HG03025 (cell line): Measurements from ENCODE around the gene DGKB.
"Not testable (repeated sequence)": the region's sequence is repeated elsewhere in the genome, so short reads cannot be mapped to it uniquely, and the experiment has no call there.

Experiments used
- ATAC-seq: cut with Tn5 transposase; IDR thresholded peaks from one replicate; pipeline ENCODE4 v1.9.1; 2021; ENCODE audit warnings: mild to moderate bottlenecking, moderate library complexity; ENCODE audit not compliant: unreplicated experiment, low FRiP score

Gene DGKB

GRCh38 chr7:14495633-14496032 is 406.9 kb downstream of the DGKB start:
- no peak for ATAC-seq

DNA sequence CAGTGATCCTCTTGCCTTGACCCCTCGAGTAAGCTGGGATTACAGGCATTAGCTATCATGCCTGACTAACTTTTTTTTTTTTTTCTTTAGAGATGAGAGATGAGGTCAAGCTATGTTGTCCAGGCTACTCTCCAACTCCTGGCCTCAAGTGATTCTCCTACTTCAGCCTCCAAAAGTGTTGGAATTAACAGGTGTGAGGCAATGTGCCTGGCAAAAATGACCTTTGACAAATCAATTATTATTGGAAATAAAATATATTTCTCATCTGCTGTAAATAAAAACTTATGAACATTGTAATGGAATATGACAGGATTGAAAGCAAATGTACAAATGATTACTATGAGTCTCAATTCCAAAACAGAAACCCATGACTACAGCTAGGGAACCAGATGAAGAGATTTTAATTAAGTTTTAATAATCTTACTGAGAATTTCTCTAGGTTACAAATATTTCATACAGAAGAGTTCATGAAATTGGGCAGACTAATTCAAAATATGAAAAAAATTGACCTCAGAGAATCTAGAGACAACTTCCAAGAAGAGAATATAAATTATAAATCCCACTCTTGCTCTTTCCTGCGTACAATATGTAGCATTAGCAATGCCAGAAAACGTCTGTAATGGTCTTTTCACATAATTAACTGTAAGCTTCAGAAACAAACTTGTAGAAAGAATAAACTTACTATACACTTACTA is 414.7 kb downstream of the DGKB start:
- no peak for ATAC-seq

DNA sequence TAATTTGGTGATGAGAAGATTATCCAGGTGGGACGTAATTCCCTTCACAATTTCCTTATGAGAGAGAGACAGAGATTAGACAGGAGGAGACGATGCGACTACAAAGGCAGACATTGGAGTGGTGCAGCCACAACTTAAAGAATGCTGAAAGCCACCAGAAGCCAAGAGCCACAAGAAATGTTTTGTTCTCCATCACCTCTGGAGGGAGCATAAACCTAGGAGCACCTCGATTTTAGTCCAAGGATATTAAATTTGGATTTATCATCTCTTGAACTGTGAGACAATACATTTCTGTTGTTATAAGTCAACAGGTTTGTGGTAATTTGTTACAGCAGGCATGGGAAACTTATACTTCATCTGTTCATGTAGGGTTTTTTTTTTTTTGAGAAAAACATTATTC is 418.9 kb downstream of the DGKB start:
- ATAC-seq = no peak

DNA sequence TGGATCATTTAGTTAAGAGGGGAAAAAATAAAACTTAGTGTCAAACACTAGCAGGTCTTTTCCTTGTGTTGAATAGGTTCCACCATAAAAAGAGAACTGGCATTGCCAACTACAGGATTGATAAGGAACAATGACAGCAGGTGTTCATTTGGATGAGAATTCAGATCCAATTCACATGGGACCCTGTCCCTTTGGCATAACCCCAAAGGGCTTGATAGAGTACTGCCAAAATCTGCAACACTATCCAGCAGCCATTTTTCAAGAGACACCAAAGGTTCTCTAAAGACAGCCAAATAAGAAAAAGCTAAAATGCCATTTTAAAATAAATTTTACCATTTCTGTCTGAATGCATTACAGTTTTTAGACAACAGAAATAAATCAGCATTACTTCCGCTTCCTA is 422.3 kb downstream of the DGKB start:
- no peak for ATAC-seq

GRCh38 chr7:14478834-14479510 is 423.6 kb downstream of the DGKB start:
- no peak for ATAC-seq

DNA sequence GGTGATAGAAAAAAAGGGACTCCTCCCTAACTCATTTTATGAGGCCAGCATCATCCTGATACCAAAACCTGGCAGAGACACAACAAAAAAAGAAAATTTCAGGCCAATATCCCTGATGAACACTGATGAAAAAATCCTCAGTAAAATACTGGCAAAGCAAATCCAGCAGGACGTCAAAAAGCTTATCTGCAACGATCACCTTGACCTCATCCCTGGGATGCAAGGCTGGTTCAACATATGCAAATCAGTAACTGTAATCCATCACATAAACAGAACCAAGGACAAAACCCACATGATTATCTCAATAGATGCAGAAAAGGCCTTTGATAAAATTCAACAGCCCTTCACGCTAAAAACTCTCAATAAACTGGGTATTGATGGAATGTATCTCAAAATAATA is 440.8 kb downstream of the DGKB start:
- ATAC-seq = not testable (repeated sequence)

DNA sequence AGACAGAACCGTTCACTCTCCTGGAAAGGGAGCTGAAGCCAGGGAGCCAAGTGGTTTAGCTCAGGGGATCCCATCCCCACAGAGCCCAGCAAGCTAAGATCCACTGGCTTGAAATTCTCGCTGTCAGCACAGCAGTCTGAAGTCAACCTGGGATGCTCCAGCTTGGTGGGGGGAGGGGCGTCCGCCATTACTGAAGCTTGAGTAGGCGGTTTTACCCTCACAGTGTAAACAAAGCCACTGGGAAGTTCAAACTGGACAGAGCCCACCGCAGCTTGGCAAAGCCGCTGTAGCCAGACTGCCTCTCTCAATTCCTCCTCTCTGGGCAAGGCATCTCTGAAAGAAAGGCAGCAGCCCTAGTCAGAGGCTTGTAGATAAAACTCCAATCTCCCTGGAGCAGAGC is 443.7 kb downstream of the DGKB start:
- ATAC-seq = not testable (repeated sequence)

DNA sequence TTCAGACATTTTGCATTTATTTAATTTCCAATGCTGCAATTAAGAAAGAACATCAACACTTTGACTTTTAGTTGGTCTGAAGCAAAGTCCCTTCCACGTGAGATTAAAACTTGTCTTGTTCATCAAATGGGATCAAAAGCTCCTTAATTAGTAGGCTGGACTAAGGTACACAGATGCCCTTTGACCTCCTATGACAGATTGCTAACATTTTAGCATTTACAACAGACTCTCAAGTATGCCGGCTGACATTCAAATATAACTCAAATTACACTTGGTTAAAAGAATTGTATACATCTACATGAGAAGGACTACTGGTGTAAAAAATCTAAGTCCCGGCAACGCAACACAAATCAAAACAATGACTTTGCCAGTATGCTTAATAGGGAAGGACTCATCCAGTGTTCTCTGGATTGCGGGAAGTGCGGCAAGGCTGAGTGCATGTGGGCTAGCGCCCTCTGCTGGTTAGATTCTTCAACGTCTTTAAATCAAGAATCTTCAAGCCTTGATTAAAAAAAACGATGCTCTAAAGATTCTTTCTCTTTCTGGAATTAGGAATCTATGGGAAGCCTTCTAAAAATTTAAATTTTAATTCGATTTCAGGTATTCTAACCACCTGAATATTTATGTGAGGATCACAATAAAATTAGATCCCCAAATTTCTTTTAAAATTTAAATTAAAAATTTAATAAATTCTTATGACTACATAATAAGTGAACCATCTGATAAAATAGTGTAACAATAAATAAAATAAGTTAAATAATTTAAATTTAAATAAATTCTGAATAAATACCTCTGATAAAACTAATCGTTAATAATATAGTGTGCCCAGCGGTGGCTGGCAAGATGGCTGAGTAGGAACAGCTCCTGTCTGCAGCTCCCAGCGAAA is 444.7 kb downstream of the DGKB start:
- peak; percentile 78 for ATAC-seq

DNA sequence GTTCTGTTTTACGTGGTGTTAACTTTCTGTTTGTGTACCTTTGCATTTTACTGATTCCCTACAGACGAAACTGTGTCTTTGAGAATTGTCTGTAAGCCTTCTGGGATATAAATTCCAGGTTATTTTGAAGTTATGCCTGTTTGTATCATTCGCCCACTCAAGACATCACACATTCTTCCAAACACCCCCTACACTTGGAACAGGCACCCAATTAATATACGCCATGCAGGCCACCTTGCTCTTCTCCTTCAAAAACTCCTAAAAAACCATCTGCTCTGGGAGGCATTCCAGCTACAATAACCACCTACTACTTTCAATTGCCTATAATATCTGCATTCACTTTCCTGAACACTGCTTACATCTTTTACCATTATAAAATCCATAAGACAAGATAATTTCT is 453.3 kb downstream of the DGKB start:
- no peak for ATAC-seq

GRCh38 chr7:14446829-14447228 is 455.7 kb downstream of the DGKB start:
- ATAC-seq = no peak

- no peak for ATAC-seq
Observed at GRCh38 chr7:14446219-14446618, 456.3 kb downstream of the DGKB start.

- no peak for ATAC-seq
Observed at GRCh38 chr7:14438366-14438765, 464.2 kb downstream of the DGKB start.

DNA sequence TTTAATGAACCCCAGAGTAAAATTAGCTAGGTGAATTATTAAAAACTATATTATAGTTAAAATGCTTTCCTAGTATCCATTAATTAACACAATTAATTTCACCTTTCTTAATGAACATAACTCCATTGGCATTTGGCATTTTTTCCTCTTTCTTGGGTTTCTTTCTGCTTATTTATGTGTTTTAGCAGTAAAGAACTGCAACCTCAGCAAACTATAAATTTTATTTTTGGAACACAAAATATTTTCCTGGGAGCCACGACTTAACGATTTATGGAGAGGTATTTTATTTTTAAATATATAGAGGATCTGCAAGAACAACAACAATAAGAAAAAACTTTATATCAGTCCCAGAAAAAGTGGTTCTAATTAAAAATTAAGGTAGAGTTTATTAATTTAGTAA is 465.7 kb downstream of the DGKB start:
- ATAC-seq = no peak

DNA sequence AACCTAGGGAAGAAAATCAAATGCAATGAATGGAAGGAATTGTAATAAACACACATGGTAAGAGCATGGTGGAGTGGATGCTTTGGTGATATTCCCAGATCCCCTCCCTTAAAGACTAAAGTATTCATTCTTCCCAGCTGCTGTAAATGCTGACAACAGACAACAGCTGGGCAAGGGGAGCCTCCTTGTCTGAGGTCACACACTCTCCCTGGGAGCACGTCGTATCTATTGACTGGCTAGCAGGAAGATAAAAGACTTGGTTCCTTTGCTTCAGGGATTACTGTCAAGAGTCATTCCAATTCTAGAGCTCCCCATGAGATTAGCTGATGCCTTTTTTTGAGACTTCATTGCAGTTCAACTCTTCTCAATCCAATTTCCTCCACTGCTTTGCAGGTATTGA is 469.6 kb downstream of the DGKB start:
- ATAC-seq = no peak

DNA sequence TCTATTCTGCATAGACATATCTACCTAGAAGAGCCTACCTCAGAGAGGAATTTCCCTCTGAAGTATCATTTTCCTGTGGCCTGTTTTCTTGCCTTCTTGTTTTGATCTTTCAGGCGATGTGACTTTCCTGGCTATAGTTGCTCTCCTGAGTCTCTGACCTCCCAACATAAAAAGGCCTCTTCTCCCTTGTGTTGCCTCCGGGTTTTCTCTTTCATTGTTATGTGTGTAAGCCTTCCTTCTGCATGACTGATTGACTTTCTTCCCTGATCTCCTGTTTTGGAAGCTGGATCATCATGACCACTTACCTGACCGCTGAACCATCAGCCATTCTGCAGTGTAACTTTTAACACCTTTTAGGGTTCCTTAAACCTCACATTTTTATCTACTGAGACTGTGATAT is 471.6 kb downstream of the DGKB start:
- ATAC-seq = no peak

- no peak for ATAC-seq
Observed at GRCh38 chr7:14425559-14425958, 477.0 kb downstream of the DGKB start.

- no peak for ATAC-seq
Observed at GRCh38 chr7:14424675-14425074, 477.9 kb downstream of the DGKB start.

DNA sequence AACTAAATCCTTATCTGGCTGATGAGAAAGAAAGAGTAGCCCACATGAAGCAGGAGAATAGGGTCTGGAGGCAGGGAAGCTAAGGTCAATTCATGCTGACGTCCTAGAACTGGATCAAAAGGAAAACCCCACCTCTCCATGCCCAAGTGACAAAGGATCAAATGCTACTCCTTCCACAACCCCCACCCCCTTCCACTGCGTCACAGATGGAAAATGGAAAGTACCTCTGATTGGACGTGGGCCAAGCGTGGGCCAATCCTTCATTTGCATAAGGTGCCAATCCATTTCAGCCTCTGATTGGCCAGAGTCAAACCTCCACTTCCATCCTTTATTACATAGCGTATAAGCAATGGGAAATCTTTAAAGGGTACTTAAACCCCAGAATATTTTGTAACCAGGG is 481.8 kb downstream of the DGKB start:
- ATAC-seq = no peak

DNA sequence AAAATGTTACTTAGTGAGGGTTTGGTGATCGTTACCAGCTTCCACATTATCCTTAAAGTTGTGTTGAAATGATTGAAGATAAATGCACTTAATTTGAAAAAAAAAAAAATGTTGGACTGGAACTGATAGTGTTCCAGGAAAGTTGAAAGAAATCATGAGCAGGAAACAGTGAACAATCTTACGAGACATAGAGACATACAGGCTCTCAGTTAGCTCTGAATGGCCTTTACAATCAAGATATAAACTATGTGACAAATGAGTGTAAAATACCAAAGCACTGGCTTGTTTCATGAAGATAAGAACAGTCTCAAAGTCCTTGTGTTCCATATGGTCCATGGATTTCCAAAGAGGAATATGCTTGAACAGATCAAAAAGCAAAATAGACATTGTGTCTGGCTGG is 483.0 kb downstream of the DGKB start:
- no peak for ATAC-seq

GRCh38 chr7:14418633-14419032 is 483.9 kb downstream of the DGKB start:
- no peak for ATAC-seq

- ATAC-seq = no peak
Observed at GRCh38 chr7:14414274-14414986, 488.1 kb downstream of the DGKB start.
